ENCODE results near the gene KLHDC10.
"Not testable (repeated sequence)": the region's sequence is repeated elsewhere in the genome, so short reads cannot be mapped to it uniquely, and the experiment has no call there.

GRCh38 chr7:130085235-130085634 lies 14.9 kb downstream of the KLHDC10 start:
- TF ChIP-seq CTCF (IDR thresholded peaks at IDR 0.05; ENCODE audit: extremely low read depth in 1 of 2, insufficient read depth in 1 of 2, low read depth in 1 of 2, low read length in 2 of 2); EZH2 (IDR thresholded peaks at IDR 0.05; ENCODE audit: borderline replicate concordance, low read depth, low read length, severe bottlenecking): not testable (repeated sequence)

Data from endothelial cell of umbilical vein (primary cell).